Measurements from ENCODE around the gene AK9.
"Not testable (repeated sequence)": the region's sequence is repeated elsewhere in the genome, so short reads cannot be mapped to it uniquely, and the experiment has no call there.

The AK9 gene

DNA sequence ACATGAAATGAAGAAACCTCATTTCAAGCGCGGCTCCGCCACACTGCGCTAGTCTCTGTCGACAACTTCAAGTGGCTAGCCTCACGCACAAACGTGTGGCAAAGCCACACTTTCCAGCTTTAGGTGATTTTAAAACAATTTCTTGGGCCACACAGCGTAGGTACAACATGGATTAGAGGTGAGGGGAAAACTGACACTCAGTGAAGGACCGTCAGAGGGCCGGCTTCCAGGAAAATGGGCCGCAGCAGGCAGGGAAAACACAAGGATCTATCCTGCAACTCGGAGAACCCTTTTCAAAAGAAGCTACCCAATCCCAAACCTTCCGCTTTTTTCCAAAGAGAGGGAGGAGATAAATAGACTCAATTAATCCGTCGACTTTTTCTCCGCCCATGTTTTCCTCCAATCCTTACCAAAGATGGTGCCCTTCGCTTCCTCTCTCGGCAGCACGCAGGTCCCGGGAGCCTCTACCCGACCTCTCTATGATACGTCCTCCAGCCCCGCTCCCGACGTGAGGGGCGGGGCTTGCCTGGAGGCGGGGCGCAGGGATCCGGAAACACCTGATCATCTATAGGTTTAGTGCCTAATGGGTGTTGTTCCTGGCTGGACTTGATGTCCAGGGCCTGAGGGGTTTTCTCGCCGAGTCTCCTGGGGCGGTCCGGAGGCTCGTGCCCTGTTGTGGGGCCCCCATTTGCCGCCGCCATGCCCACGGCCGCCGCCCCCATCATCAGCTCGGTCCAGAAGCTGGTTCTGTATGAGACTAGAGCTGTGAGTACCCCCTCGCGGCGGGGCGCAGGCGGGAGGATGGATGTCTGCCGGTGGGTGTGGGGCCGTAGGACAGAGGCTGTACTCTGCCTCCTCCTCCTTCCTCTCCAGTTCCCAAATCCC lies at the start of gene AK9, which contains the start of gene FIG4:
AK9 (minus strand) TSS at position 466 of the 885 bp plus-strand sequence. CDS start 15,457 bp downstream, outside the sequence.
FIG4 (plus strand) TSS at position 560 of the 885 bp plus-strand sequence; CDS start at position 700, 140 bp downstream.
- in situ Hi-C loops (cut with MboI; ENCODE audit: low sequenced_read_pairs): no loop called here

DNA sequence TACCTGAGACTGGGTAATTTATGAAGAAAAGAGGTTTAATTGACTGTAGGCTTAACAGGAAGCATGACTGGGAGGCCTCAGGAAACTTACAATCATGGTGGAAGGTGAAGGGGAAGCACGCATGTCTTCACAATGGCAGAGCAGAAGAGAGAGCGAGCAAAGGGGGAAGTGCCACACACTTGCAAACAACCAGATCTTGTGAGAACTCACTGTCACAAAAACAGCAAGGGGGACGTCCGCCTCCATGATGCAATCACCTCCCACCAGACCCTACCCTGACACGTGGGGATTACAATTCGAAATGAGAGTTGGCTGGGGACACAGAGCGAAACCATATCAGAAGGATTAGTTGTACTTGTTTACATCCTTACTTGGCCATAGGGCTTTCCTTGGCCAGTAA lies 49.8 kb upstream of the AK9 start:
- in situ Hi-C loops (cut with MboI; ENCODE audit: low sequenced_read_pairs): no loop called here

DNA sequence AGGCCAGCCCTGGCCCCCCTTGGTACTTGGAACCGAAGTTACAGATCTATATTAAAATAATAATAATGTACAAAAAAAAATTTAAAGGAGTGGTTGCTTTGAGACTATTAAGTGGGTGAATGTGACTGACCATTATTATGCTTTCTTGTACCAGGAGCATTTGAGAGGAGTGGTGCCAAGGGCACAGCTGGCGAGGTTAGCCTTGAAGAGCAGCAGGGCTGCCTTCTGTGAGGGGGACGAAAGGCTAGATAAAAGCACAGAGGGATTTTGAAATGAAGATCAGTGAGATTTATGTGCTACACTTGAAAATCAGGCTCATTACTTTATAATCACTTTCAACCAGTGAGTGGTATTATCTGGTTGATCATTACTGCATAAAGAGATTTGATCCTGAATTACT lies 48.7 kb upstream of the AK9 start:
- in situ Hi-C loops (cut with MboI; ENCODE audit: low sequenced_read_pairs): no loop called here

DNA sequence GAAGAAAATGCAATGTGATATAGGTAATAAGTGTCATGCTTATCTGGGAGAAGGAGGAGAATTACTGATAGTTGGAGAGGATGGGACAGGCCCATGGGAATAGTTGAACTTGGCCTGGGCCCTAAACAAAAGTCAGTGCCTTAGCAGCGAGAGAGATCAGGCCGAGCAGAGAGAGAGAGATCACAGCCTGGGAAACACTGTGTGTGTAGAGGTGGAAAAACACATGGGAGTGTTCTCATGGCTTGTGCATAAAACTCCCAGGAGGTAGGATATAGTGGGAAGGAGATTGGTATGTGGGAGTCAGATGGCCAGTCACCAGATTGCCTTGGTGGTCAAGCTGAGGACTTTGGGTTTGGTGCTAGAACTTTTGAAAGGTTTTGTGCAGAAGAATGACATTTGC lies 47.7 kb upstream of the AK9 start:
- in situ Hi-C loops (cut with MboI; ENCODE audit: low sequenced_read_pairs): no loop called here

DNA sequence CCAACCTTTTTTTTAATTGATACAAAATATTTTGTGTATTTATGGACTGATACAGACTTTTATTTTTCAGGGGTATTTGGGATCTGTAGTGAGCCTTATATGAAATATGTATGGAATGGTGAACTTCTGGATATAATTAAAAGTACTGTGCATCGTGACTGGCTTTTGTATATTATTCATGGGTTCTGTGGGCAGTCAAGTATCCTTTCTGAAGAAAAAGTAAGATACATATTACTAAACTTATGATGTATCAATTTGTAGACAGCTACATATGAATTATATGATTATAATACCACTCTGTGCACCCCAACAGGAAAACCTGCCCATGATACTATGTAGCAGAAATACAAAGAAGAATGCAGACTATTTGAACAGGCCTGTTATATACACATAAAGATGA lies 47.3 kb upstream of the AK9 start:
- in situ Hi-C loops (cut with MboI; ENCODE audit: low sequenced_read_pairs): no loop called here

DNA sequence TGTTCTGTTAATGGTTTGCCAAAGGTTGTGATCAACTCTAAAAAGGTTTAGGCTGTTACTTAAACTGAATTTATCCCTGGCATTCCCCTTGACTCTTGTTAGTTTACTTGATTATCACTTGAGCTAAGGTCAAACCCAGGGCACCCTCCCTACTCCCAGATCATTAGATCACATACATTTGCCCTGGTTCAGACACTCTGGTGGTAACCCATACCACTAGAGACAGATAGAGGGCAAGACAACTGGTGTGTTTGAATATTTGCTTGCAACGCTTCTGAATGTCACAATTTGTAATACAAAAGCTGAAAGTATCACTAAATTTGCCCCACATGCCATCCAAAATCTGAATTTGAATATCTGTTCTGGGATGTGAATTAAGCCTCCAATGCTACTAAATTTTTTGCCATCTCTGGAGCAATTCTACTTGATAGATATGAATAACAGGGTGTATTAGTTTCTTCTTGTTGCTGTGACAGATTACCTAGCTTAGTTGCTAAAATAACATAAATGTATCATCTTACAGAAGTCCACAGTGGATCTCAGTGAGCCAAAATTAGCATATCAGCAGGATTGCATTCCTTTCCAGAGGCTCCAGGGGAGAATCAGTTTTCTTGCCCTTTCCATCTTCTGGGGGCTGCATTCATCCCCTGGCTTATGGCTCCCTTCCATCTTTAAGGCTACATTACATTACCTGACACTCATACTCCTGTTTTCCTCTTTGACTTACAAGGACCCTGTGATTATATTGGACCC lies 45.4 kb upstream of the AK9 start:
- in situ Hi-C loops (cut with MboI; ENCODE audit: low sequenced_read_pairs): no loop called here

DNA sequence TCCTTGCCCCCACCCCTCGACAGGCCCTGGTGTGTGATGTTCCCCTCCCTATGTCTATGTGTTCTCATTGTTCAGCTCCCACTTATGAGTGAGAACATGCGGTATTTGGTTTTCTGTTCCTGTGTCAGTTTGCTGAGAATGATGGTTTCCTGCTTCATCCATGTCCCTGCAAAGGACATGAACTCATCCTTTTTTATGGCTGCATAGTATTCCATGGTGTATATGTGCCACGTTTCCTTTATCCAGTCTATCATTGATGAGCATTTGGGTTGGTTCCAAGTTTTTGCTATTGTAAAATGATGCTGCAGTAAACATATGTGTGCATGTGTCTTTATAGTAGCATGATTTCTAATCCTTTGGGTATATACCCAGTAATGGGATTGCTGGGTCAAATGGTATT lies 34.2 kb upstream of the AK9 start:
- in situ Hi-C loops (cut with MboI; ENCODE audit: low sequenced_read_pairs): not testable (repeated sequence)

DNA sequence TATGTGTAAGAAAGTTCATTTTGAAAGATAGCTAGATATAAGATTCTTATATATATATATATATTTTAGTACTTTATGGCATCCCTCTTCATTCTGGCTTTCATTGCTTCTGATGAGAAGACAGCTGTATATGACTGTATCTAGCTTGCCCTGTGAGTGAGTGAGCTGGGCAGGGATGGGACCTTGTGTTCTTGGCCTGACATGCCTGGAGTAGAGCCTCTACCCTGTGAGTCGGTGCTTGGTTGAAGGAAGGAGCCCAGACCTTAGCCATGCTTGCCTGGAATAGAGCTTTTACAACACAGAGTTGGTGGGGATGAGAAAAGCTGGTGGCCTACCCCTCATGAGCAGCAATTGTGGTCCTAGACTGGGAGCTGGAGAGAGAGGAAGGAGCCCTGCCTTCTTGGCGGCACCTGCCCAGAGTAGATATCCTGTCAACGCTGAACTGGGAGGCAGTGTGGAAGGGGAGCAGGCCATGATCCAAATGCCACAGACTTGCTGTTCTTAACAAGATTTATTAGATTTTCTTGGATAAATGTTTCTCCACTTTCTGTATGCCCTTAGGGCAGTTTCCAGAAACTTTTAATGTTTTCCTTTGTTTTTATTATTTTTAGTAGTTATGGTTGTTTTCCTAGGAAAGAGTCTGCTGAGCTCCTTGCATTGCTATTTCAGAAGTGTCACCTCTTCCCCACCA lies 31.7 kb upstream of the AK9 start:
- in situ Hi-C loops (cut with MboI; ENCODE audit: low sequenced_read_pairs): loop anchor here (25.0 kb wide), 1 partner anchor 315 kb away; no protein-coding TSS in a partner anchor

DNA sequence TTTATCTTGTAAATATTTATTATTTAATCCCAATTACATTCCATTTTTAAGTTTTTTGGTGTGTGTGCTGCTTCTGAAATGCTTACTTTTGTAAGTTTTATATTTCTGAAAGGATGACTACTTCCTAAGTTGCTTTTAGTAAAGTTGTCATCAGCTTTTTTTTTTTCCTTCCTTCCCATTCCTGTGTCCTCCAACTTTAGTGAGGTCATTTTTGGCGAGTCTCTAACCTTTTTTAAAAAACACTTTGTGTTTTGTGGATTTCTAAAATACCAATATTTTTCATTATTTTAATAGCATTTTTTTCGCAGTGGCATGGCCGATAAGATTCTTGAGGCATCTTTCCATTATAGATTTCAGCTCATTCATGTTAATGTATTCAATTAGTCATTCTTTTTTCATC lies 31.0 kb upstream of the AK9 start:
- in situ Hi-C loops (cut with MboI; ENCODE audit: low sequenced_read_pairs): loop anchor here (25.0 kb wide), 1 partner anchor 315 kb away; no protein-coding TSS in a partner anchor

DNA sequence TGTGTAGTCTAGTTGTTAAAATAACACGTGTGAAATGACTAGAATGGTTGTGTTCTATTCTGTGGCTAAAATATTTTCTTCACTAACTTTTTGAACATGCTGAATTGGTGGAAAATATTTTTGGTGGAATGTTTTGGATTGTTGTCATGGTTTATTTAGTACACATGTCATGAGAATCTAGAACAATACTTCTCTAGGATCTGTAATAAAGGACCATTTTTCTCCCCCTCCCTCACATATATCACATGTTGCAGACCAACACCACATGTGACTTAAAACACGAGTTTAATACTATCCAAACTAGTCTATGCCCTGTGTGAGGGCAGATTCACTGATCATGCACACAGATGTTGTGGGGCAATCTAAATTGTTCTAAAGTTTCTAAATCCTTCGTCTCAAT lies 29.3 kb upstream of the AK9 start:
- in situ Hi-C loops (cut with MboI; ENCODE audit: low sequenced_read_pairs): loop anchor here (25.0 kb wide), 1 partner anchor 317 kb away; no protein-coding TSS in a partner anchor

DNA sequence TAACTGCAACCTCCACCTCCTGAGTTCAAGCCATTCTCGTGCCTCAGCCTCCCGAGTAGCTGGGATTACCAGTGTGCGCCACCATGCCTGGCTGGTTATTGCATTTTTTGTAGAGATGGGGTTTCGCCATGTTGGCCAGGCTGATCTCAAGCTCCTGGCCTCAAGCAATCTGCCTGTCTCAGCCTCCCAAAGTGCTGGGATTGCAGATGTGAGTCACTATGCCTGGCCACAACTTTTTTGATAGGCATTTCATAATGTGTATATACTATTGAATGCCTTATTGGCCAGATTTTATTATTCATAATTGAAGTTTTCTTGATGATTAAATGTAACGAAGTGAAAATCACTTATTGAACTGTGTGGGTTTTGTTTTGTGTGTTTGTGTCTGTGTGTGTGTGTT lies 28.0 kb upstream of the AK9 start:
- in situ Hi-C loops (cut with MboI; ENCODE audit: low sequenced_read_pairs): loop anchor here (25.0 kb wide), 1 partner anchor 318 kb away; no protein-coding TSS in a partner anchor

DNA sequence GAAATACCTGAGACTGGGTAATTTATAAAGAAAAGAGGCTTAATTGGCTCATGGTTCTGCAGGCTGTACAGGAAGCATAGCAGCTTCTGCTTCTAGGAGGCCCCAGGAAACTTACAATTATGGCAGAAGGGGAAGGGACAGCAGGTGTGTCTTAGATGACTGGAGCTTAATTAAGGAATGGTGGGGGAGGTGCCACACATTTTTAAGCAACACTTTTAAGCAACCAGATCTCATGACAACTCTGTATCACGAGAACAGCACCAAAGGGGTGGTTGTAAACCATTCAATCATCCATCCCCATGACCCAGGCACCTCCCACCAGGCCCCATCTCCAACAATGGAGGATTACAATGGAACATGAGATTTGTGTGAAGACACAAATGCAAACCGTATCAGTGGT lies 27.0 kb upstream of the AK9 start:
- in situ Hi-C loops (cut with MboI; ENCODE audit: low sequenced_read_pairs): loop anchor here (25.0 kb wide), 1 partner anchor 319 kb away; no protein-coding TSS in a partner anchor

DNA sequence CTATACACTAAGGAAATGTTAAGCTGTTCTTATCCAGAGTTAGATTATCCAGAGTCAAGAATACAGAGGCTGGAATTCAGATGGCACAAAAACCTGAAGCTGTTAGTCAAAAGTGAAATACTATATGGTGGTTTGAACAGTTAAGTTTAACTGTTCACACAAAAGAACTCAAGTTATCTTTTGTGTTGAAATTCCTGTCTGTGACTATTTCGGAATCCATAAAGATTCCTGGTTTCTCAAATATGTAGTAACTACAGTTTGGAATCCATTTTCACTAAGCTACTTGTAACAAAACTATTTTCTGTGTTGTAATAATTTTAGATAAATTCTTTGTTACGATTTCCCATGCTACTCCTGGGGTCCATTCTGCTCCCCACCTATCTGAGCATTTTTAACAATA lies 24.6 kb upstream of the AK9 start:
- in situ Hi-C loops (cut with MboI; ENCODE audit: low sequenced_read_pairs): loop anchor here (25.0 kb wide), 1 partner anchor 322 kb away; no protein-coding TSS in a partner anchor

DNA sequence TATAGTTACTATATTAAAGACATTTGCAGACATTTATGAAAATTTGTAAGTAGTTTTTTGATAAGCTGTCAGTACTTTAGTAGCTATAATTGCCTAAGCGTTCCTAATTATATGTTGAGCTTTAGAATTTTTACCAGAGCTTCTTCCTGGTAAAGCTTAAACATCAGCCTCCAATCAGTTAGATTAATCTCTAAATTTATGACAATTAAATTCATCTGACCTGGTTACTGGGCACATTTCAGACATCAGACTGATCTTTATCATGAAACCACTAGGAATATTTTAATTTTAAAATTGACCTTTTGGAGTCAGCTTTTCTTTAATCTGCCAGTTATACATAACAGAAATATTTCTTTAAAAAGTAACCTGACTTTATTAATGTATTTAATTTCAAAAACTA lies 23.6 kb upstream of the AK9 start:
- in situ Hi-C loops (cut with MboI; ENCODE audit: low sequenced_read_pairs): loop anchor here (25.0 kb wide), 1 partner anchor 323 kb away; no protein-coding TSS in a partner anchor

DNA sequence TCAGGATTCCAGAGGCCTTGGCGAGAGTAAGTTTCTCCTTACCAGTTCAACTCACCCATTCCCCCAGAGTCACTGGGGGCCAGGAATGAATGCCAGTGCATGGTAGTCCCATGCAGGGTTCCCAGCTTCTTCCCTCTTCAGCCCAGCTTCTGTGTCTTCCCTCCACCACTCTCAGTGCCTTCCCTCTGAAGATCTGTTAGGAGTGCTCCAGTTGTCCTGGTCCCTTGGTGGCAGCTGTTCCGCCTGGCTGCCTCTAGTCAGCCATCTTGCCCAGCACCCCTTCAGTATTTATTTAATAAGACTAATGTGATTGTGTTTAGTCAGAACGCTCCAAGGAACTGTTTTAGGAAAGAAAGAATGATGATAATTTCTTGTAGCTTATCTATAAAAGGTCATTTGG lies 23.2 kb upstream of the AK9 start:
- in situ Hi-C loops (cut with MboI; ENCODE audit: low sequenced_read_pairs): loop anchor here (25.0 kb wide), 1 partner anchor 323 kb away; no protein-coding TSS in a partner anchor

DNA sequence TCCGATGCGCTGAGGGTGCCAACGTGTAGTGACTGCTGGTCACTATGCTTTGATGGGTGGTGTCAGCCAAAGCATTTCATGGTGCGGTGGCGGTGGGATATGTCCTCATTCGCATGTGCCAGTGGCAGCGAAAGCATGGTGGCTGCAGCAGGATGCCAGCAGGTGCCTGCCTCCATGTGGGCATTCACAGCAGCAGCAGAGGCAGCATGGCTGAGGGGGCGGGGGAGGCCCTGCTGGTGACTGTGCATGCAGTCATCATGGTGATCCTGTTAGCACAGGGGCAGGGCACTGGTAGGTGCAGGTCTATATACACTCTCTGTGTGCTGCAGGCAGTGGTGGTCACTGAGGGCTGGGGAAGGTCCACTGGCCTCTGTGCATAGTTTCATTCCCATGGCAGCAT lies 22.1 kb upstream of the AK9 start:
- in situ Hi-C loops (cut with MboI; ENCODE audit: low sequenced_read_pairs): loop anchor here (25.0 kb wide), 1 partner anchor 324 kb away; no protein-coding TSS in a partner anchor

DNA sequence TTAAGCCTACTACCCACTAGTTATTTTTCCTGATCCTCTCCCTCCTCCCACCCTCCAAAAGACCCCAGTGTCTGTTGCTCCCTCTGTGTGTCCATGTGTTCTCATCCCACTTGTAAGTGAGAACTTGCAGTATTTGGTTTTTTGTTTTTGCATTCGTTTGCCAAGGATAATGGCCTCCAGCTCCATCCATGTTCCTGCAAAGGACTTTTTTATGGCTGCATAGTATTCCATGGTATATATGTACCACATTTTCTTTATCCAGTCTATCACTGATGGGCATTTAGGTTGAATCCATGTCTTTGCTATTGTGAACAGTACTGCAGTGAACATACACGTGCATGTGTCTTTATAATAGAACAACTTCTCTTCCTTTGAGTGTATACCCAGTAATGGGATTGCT lies 17.1 kb upstream of the AK9 start:
- in situ Hi-C loops (cut with MboI; ENCODE audit: low sequenced_read_pairs): loop anchor here (25.0 kb wide), 1 partner anchor 329 kb away; no protein-coding TSS in a partner anchor

DNA sequence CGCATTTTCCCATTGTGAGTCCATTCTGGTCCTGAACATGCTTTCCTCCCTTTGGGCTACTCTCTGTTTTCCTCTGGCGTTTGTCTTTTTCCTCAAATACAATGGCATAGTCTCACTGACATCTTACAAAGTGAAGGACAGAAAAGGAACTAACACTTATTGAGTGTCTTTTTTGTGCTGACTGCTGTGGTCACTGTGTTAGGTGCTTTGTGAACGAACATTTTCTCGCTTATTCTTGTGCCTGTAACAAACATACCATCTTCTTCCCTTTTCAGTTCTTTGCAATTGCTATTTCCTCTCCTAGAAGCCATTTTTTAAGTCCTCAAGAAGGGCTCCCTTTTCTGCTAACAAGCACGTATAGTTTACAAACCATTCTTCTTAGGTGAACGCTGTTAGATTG lies 15.5 kb upstream of the AK9 start:
- in situ Hi-C loops (cut with MboI; ENCODE audit: low sequenced_read_pairs): loop anchor here (25.0 kb wide), 1 partner anchor 331 kb away; no protein-coding TSS in a partner anchor

DNA sequence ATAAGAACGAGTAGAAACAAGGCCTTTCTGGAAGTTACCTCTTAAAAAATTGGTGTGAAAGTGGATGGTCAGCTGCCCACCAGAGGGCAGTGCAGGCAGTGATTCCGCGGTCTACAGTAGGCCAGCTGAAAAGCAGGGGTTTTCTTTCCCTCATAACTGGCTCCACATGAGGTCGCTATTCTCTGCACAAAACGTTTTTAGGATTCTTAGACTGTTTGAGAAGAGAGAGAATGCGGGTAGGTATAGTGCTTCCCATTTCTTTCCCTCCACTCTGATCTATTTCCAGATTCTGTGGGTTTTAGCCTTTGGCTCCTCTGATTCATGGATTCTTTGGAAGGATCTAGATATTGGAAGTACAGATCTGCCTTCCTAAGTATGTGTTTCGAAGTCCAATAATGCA lies 14.3 kb upstream of the AK9 start:
- in situ Hi-C loops (cut with MboI; ENCODE audit: low sequenced_read_pairs): loop anchor here (25.0 kb wide), 1 partner anchor 332 kb away; no protein-coding TSS in a partner anchor

DNA sequence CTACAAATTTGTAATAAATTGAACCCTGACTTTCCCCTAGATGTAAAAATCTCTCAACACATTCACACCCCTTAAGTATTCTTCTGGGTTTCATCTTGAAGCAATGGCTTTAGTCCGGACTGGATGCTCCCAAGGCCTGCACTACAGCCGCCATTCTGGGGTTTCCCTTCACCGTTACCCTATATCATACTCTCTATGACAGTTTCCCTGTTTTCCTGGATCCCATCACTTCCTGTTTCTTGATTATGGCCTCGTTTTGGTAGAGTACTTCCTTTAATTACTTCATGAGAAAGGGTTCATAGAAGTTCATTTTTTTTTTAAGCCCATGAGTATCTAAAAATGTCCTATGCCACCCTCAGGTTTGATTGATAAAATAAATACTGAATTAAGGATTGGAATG lies 11.8 kb upstream of the AK9 start:
- in situ Hi-C loops (cut with MboI; ENCODE audit: low sequenced_read_pairs): loop anchor here (25.0 kb wide), 1 partner anchor 335 kb away; no protein-coding TSS in a partner anchor

All from hTERT RPE-1 (cell line).